OCI-LY1 (cell line): ENCODE data around the gene KCNK17.

ENCODE experiments used
- CTCF ChIP-seq: fragments of 200-600 bp; sonication (generic), shearing (Covaris generic); IDR thresholded peaks from 2 replicates; pipeline ENCODE4 v1.5.1; 2017; ENCODE audit warnings: mild to moderate bottlenecking, antibody characterized with exemption, low read length, moderate library complexity, mixed read lengths
- EZH2 ChIP-seq: fragments of 200-600 bp; sonication (generic), shearing (Covaris generic); IDR thresholded peaks from 2 replicates; pipeline ENCODE4 v1.8.0; 2017; ENCODE audit warnings: borderline replicate concordance, mixed run types, mild to moderate bottlenecking, antibody characterized with exemption, low read length, moderate library complexity, mixed read lengths

- no peak for TF ChIP-seq CTCF
- no peak for TF ChIP-seq EZH2
Measured at GRCh38 chr6:39266375-39266774, 47.8 kb downstream of the KCNK17 start.
